Measurements from ENCODE around the gene HDGFL3. TPM values are rescaled to one million over a fixed set of nuclear protein-coding genes. Genes with fewer than 3 reads are reported as not detected.

The HDGFL3 gene
- total and polyA plus RNA-seq, 9 of the 15 experiments (the other 6 are each of a cell fraction or from before 2014, with no cell fraction given): 6.7 to 42.0 (median 31.4) TPM

GRCh38 chr15:83106994-83107840 is 100.4 kb downstream of the HDGFL3 start, which contains the start of gene TM6SF1 (continued):
- peak; percentile 23; the same call in 1 of the 2 replicates for TF ChIP-seq REST (IDR thresholded peaks at IDR 0.05; ENCODE audit: borderline replicate concordance)
- no peak for TF ChIP-seq REST (CRISPR knock-in tag; IDR thresholded peaks at IDR 0.05; ENCODE audit: low read depth)
- no peak; the same call in 1 of the 2 replicates for TF ChIP-seq ZNF589 (CRISPR knock-in tag; IDR thresholded peaks at IDR 0.05; ENCODE audit: low read depth)
- TF ChIP-seq FIP1L1 (IDR thresholded peaks at IDR 0.05; ENCODE audit: low read depth, low read length, poor library complexity, severe bottlenecking): no peak
- TF ChIP-seq KLF16 (IDR thresholded peaks at IDR 0.05): no peak
- TF ChIP-seq ZNF354B (CRISPR knock-in tag; IDR thresholded peaks at IDR 0.05): no peak
- TF ChIP-seq GABPB1 (CRISPR knock-in tag; IDR thresholded peaks at IDR 0.05): peak; percentile 81; the same call in 1 of the 2 replicates
- no peak for TF ChIP-seq ZNF695 (CRISPR knock-in tag; IDR thresholded peaks at IDR 0.05)
- peak; percentile 78 for TF ChIP-seq L3MBTL2 (IDR thresholded peaks at IDR 0.05)
- no peak for TF ChIP-seq TBL1XR1 (IDR thresholded peaks at IDR 0.05; ENCODE audit: low read length in 2 of 2)
- TF ChIP-seq MYC (IDR thresholded peaks at IDR 0.05; ENCODE audit: low read depth, low read length): 0 out of 2 replicates have a peak, but pooled peaks have one; percentile 24
- no peak for TF ChIP-seq MYC (CRISPR knock-in tag; IDR thresholded peaks at IDR 0.05; ENCODE audit: borderline replicate concordance, low read depth)
- TF ChIP-seq BCOR (IDR thresholded peaks at IDR 0.05): peak; percentile 78; the same call in 1 of the 2 replicates
- no peak for TF ChIP-seq FOXO4 (CRISPR knock-in tag; IDR thresholded peaks at IDR 0.05)
- TF ChIP-seq RBFOX2 (IDR thresholded peaks at IDR 0.05; ENCODE audit: low read depth, low read length): peak; percentile 64
- 0 out of 2 replicates have a peak, but pooled peaks have one; percentile 5 for TF ChIP-seq ZNF12 (CRISPR knock-in tag; IDR thresholded peaks at IDR 0.05)
- no peak for TF ChIP-seq PHTF2 (CRISPR knock-in tag; IDR thresholded peaks at IDR 0.05)
- 0 out of 2 replicates have a peak, but pooled peaks have one; percentile 2 for TF ChIP-seq SMARCA4 (IDR thresholded peaks at IDR 0.05)
- TF ChIP-seq ZNF699 (CRISPR knock-in tag; IDR thresholded peaks at IDR 0.05; ENCODE audit: insufficient replicate concordance): no peak
- TF ChIP-seq ZNF79 (CRISPR knock-in tag; IDR thresholded peaks at IDR 0.05; ENCODE audit: low read depth): no peak
